H1 (cell line): ENCODE measurements around the gene STK32C. TPM values are rescaled to one million over a fixed set of nuclear protein-coding genes. Genes with fewer than 3 reads are reported as not detected.

Source experiments
- CTCF ChIA-PET: fragments of 300-600 bp; sonication (Branson Sonifier 250); formaldehyde crosslinking; loops from one replicate; lab custom pipeline; 2021; ENCODE audit not compliant: partially characterized antibody; lab: Charles Lee
- POLR2A ChIA-PET: fragments of 300-600 bp; sonication (Branson Sonifier 250); formaldehyde crosslinking; loops from one replicate; lab custom pipeline; 2021; ENCODE audit warnings: inconsistent platforms; ENCODE audit not compliant: partially characterized antibody; lab: Charles Lee
- DNase-seq, 2 experiments: peaks; one replicate each; pipeline versions ENCODE4 v3.0.0 to v3.0.0-alpha.2; 2010 to 2022; ENCODE audit warnings: low spot score in 2 of 2, low read depth in 1 of 2, mixed read lengths in 1 of 2
- FAIRE-seq: peaks from 2 replicates; lab custom pipeline; 2011; peaks lifted over from hg19 to GRCh38; lab: Jason Lieb, UNC
- H2AFZ ChIP-seq: 2 replicates; pipeline ENCODE4 v1.8.1; 2012; ENCODE audit warnings: low read length, inconsistent platforms
- H2AK5ac ChIP-seq: 2 replicates; pipeline ENCODE4 v1.6.1; 2013; ENCODE audit warnings: low read depth, low read length
- H2BK120ac ChIP-seq: replicated peaks from 2 replicates; pipeline ENCODE3; 2013; ENCODE audit warnings: low read depth, low read length, inconsistent platforms
- H2BK12ac ChIP-seq: 2 replicates; pipeline ENCODE4 v1.6.1; 2013; ENCODE audit warnings: low read depth, low read length
- H2BK15ac ChIP-seq: 2 replicates; pipeline ENCODE4 v1.6.1; 2013; ENCODE audit warnings: low read length
- H2BK20ac ChIP-seq: 2 replicates; pipeline ENCODE4 v1.6.1; 2013; ENCODE audit warnings: low read length
- H2BK5ac ChIP-seq: 2 replicates; pipeline ENCODE4 v1.6.1; 2013; ENCODE audit warnings: low read depth, low read length
- H3K14ac ChIP-seq: 2 replicates; pipeline ENCODE4 v1.6.1; 2013; ENCODE audit warnings: inconsistent platforms; ENCODE audit not compliant: insufficient read length
- H3K18ac ChIP-seq: 2 replicates; pipeline ENCODE4 v1.6.1; 2013; ENCODE audit warnings: low read length; ENCODE audit errors: extremely low read depth
- H3K23ac ChIP-seq: 2 replicates; pipeline ENCODE4 v1.6.1; 2013; ENCODE audit warnings: inconsistent platforms; ENCODE audit not compliant: insufficient read length
- H3K23me2 ChIP-seq: 2 replicates; pipeline ENCODE4 v1.6.1; 2013; ENCODE audit warnings: low read depth, low read length
- H3K27ac ChIP-seq: 2 replicates; pipeline ENCODE4 v1.6.1; 2011; ENCODE audit warnings: low read depth, low read length, inconsistent platforms
- H3K27me3 ChIP-seq, 4 experiments: replicated peaks in 1 of 4; 1 replicate in 1 of 4; 2 replicates in 3 of 4; pipeline versions ENCODE4 v1.6.1 to v1.8.1; 2011 to 2013; ENCODE audit warnings: low read length in 3 of 4, mild to moderate bottlenecking in 3 of 4, inconsistent platforms in 2 of 4, mixed read lengths in 2 of 4, moderate library complexity in 1 of 4; ENCODE audit not compliant: control insufficient read depth in 3 of 4, insufficient read depth in 3 of 4; ENCODE audit errors: extremely low read depth in 1 of 4
- H3K36me3 ChIP-seq, 4 experiments: 2 replicates each; pipeline versions ENCODE4 v1.6.1 to v1.8.1; 2011 to 2013; ENCODE audit warnings: mild to moderate bottlenecking in 4 of 4, low read length in 3 of 4, moderate library complexity in 2 of 4, control low read depth in 1 of 4, inconsistent platforms in 1 of 4; ENCODE audit not compliant: insufficient read depth in 4 of 4, control insufficient read depth in 2 of 4
- H3K4ac ChIP-seq: replicated peaks from 2 replicates; pipeline ENCODE3; 2013; ENCODE audit warnings: low read length, low read depth, mixed read lengths, inconsistent platforms; ENCODE audit not compliant: insufficient read length
- H3K4me1 ChIP-seq, 4 experiments: replicated peaks in 1 of 4; 1 replicate in 1 of 4; 2 replicates in 3 of 4; pipeline versions ENCODE4 v1.6.1 to v1.8.1; 2011 to 2013; ENCODE audit warnings: low read length in 3 of 4, inconsistent platforms in 2 of 4, mixed read lengths in 1 of 4; ENCODE audit not compliant: insufficient read depth in 4 of 4, control insufficient read depth in 3 of 4
- H3K4me2 ChIP-seq, 2 experiments: 2 replicates each; pipeline versions ENCODE4 v1.6.1 to v1.8.1; 2011 to 2013; ENCODE audit warnings: low read depth in 2 of 2, low read length in 2 of 2, control low read depth in 1 of 2, inconsistent platforms in 1 of 2, mild to moderate bottlenecking in 1 of 2; ENCODE audit not compliant: insufficient read depth in 1 of 2
- H3K4me3 ChIP-seq, 4 experiments: fragments of 200-600, 300-600 bp in 1 of 4; sonication (generic), shearing (Covaris generic), sonication (Bioruptor Twin) in 1 of 4; 2 replicates each; pipeline versions ENCODE4 v1.5.1 to v1.8.1; 2011 to 2016; ENCODE audit warnings: low read length in 4 of 4, low read depth in 3 of 4, control low read depth in 2 of 4, inconsistent platforms in 2 of 4, mild to moderate bottlenecking in 2 of 4, mixed read lengths in 1 of 4, moderate library complexity in 1 of 4; ENCODE audit not compliant: insufficient read depth in 2 of 4; ENCODE audit errors: extremely low read depth in 1 of 4
- H3K56ac ChIP-seq: replicated peaks from 2 replicates; pipeline ENCODE3; 2013; ENCODE audit warnings: low read depth, mild to moderate bottlenecking, mixed read lengths, low read length, inconsistent platforms; ENCODE audit not compliant: insufficient read length
- H3K79me1 ChIP-seq: 2 replicates; pipeline ENCODE4 v1.6.1; 2013; ENCODE audit warnings: low read depth, low read length, control low read depth
- H3K79me2 ChIP-seq, 2 experiments: 2 replicates each; pipeline versions ENCODE4 v1.6.1 to v1.8.1; 2012 to 2013; ENCODE audit warnings: low read length in 2 of 2, mild to moderate bottlenecking in 2 of 2, inconsistent platforms in 1 of 2; ENCODE audit not compliant: insufficient read depth in 2 of 2, control insufficient read depth in 1 of 2
- H3K9ac ChIP-seq, 4 experiments: replicated peaks in 1 of 4; 1 replicate in 1 of 4; 2 replicates in 3 of 4; pipeline versions ENCODE4 v1.6.1 to v1.8.1; 2011 to 2013; ENCODE audit warnings: low read depth in 3 of 4, low read length in 3 of 4, control low read depth in 2 of 4, mild to moderate bottlenecking in 2 of 4, moderate library complexity in 2 of 4, inconsistent platforms in 1 of 4; ENCODE audit errors: extremely low read depth in 1 of 4
- H3K9me3 ChIP-seq, 2 experiments: 2 replicates each; pipeline versions ENCODE4 v1.6.1 to v1.8.1; 2012 to 2013; ENCODE audit warnings: mild to moderate bottlenecking in 2 of 2, moderate library complexity in 2 of 2, control low read depth in 1 of 2, inconsistent platforms in 1 of 2, low read depth in 1 of 2, low read length in 1 of 2, mixed read lengths in 1 of 2; ENCODE audit not compliant: insufficient read depth in 2 of 2
- H4K20me1 ChIP-seq, 2 experiments: replicated peaks in 1 of 2; 2 replicates each; pipeline versions ENCODE3 to v1.8.1; 2011 to 2013; ENCODE audit warnings: inconsistent platforms in 2 of 2, low read length in 2 of 2, mild to moderate bottlenecking in 1 of 2; ENCODE audit not compliant: insufficient read depth in 2 of 2, control insufficient read depth in 1 of 2
- H4K5ac ChIP-seq: 2 replicates; pipeline ENCODE4 v1.6.1; 2013; ENCODE audit warnings: low read length, low read depth, mixed read lengths, inconsistent platforms; ENCODE audit not compliant: insufficient read length
- H4K8ac ChIP-seq: 2 replicates; pipeline ENCODE4 v1.8.0; 2013; ENCODE audit warnings: mild to moderate bottlenecking, moderate library complexity, low read length, inconsistent platforms; ENCODE audit not compliant: insufficient read depth; ENCODE audit errors: extremely low read depth
- H4K91ac ChIP-seq: replicated peaks from 2 replicates; pipeline ENCODE3; 2013; ENCODE audit warnings: low read length, mixed read lengths, inconsistent platforms; ENCODE audit not compliant: insufficient read length
- ATF3 ChIP-seq: IDR thresholded peaks from 2 replicates; pipeline ENCODE4 v1.6.1; 2011; ENCODE audit warnings: low read depth, mild to moderate bottlenecking, low read length; ENCODE audit not compliant: insufficient read depth
- CEBPB ChIP-seq: IDR thresholded peaks from 2 replicates; pipeline ENCODE4 v1.6.1; 2012; ENCODE audit warnings: low read depth, low read length
- CHD2 ChIP-seq: IDR thresholded peaks from 2 replicates; pipeline ENCODE4 v1.6.1; 2012; ENCODE audit warnings: low read length, improper control_type of control experiment
- E2F6 ChIP-seq: IDR thresholded peaks from 2 replicates; pipeline ENCODE4 v1.6.1; 2012; ENCODE audit warnings: inconsistent platforms
- EGR1 ChIP-seq: IDR thresholded peaks from 2 replicates; pipeline ENCODE4 v1.6.1; 2011; ENCODE audit warnings: low read depth, low read length, borderline replicate concordance
- KDM4A ChIP-seq: IDR thresholded peaks from one replicate; pipeline ENCODE4 v1.7.1; 2012; ENCODE audit warnings: low read depth, mild to moderate bottlenecking, moderate library complexity, low read length, inconsistent platforms; ENCODE audit not compliant: severe bottlenecking
- MAX ChIP-seq: IDR thresholded peaks from 2 replicates; pipeline ENCODE4 v1.6.1; 2012; ENCODE audit warnings: inconsistent platforms
- SAP30 ChIP-seq: fragments of 300-600 bp; sonication (generic); IDR thresholded peaks from 2 replicates; pipeline ENCODE4 v1.7.1; 2012; ENCODE audit warnings: low read length, moderate library complexity, mild to moderate bottlenecking, inconsistent platforms; ENCODE audit not compliant: insufficient read depth, insufficient replicate concordance
- SIRT6 ChIP-seq: IDR thresholded peaks from one replicate; pipeline ENCODE4 v1.7.1; 2012; ENCODE audit warnings: low read length, inconsistent platforms
- SIX5 ChIP-seq: IDR thresholded peaks from 2 replicates; pipeline ENCODE4 v1.6.1; 2011; ENCODE audit warnings: mild to moderate bottlenecking, low read depth, low read length
- SP2 ChIP-seq: IDR thresholded peaks from 2 replicates; pipeline ENCODE4 v1.6.1; 2012; ENCODE audit warnings: mild to moderate bottlenecking, low read length, inconsistent platforms
- SUZ12 ChIP-seq: fragments of 200-600 bp; sonication (generic); IDR thresholded peaks from 2 replicates; pipeline ENCODE4 v1.6.1; 2012; ENCODE audit warnings: mild to moderate bottlenecking, inconsistent platforms, low read length, moderate library complexity, mixed read lengths
- WGBS, 2 experiments: shearing (Covaris generic) in 1 of 2; methylation state at CpG; one replicate each; pipeline versions ENCODE4 v1.1.6 to v1.1.7; 2013 to 2015; ENCODE audit warnings: low lambda C conversion rate in 2 of 2, mixed read lengths in 2 of 2, inconsistent platforms in 1 of 2, low coverage in 1 of 2, missing lambda C conversion rate in 1 of 2; ENCODE audit not compliant: insufficient replicate concordance in 2 of 2, insufficient coverage in 1 of 2, insufficient read length in 1 of 2; ENCODE audit errors: extremely low coverage in 1 of 2, missing lambda C conversion rate in 1 of 2; 5-methylcytosine and 5-hydroxymethylcytosine counted together
- polyA plus RNA-seq, 7 experiments: library from polyadenylated mRNA; depleted of rRNA in 3 of 7; stranded (reverse) in 5 of 7; unstranded in 2 of 7; fragments of >200 nt in 5 of 7; fragments of 200-250 nt in 2 of 7; gene quantifications; 1 replicate in 5 of 7; 2 replicates in 1 of 7; 4 replicates in 1 of 7; pipeline versions ENCODE4 v1.2.1 to v1.2.3, GENCODE V29; 2011 to 2013; ENCODE audit warnings: missing spikeins in 2 of 7, mixed read lengths in 2 of 7
- total RNA-seq: library from RNA; stranded (reverse); fragmentation: NEBNext Ultra II Directional; extraction: Animal tissue kit (Norgen Biotek cat#: 25700); gene quantifications from 2 replicates; pipeline ENCODE4 v1.2.1, GENCODE V29; 2021

STK32C gene
- total and polyA plus RNA-seq, 2 of the 8 experiments (the other 6 are each of a cell fraction or from before 2014, with no cell fraction given): 10.6 to 15.6 TPM

GRCh38 chr10:132209978-132210530 lies 97.7 kb downstream of the STK32C start:
- Histone ChIP-seq H3K79me1 (no peaks in the 10 kb centered on the region), H3K23ac (no peak overlapping the region), H3K23me2 (no peaks in the 10 kb centered on the region), H4K91ac (no peak overlapping the region), H2AFZ (no peak overlapping the region), H4K8ac (no peak overlapping the region), H3K4me1 (no peaks in the 10 kb centered on the region), H3K27me3 (no peaks in the 10 kb centered on the region), H3K9ac (no peak overlapping the region), H3K9me3 (peaks cover 2% of the 10 kb centered on the region in 2 experiments; a peak in 1 of 4 replicates), H3K36me3 (no peaks in the 10 kb centered on the region), H2AK5ac (no peak overlapping the region), H3K56ac (no peak overlapping the region), H2BK15ac (no peak overlapping the region), H2BK5ac (no peak overlapping the region), H2BK20ac (no peak overlapping the region), H4K5ac (no peak overlapping the region), H3K27ac (no peak overlapping the region), H2BK120ac (no peak overlapping the region), H3K4me2 (no peak overlapping the region), H3K4me3 (no peak overlapping the region), H3K14ac (no peak overlapping the region), H3K79me2 (no peaks in the 10 kb centered on the region), H3K4ac (no peak overlapping the region), H3K18ac (no peak overlapping the region), H2BK12ac (no peak overlapping the region), H4K20me1 (peaks cover 1 to 2% of the 10 kb centered on the region in 2 experiments)
- ChIA-PET CTCF (no interaction called here), POLR2A (no interaction called here)
- FAIRE-seq: no peak
- 93% methylated on average over 23 of the region's 23 CpGs; no CpG with 5 or more reads in 1 of the 2 experiments for WGBS, 2 experiments
- DNase-seq: no peak
- TF ChIP-seq SP2 (no peak), SIRT6 (no peak), ATF3 (no peak), SAP30 (no peak), E2F6 (no peak), CEBPB (no peak), SUZ12 (no peak), KDM4A (no peak), SIX5 (no peak), MAX (no peak), CHD2 (no peak), EGR1 (no peak)
